Activated T-cell treated with anti-CD3 and anti-CD28 coated beads, Interleukin-2, amount 50 U/mL, for 1 hour (primary cell): ENCODE data around the gene DDHD1.

Experiments used
- DNase-seq: peaks from one replicate; pipeline ENCODE4 v3.0.0-alpha.2; 2020

Gene DDHD1

DNA sequence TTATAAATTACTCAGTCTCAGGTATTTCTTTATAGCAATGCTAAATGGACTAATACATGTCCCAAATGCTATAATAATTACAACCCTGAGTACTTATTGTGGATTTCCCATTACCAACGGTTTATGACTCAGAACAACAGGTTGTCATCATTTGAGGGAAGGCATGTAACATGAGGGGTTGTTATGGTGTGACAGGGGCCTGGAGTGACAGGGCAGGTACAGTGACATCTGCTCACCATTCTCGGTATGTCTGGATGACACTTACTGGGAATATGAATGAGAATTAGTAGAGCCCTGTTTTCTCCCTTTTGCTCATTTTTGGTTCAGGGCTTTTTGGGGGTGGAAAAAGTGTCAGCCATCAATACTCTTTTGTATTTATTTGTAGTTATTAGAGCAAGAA, 166.1 kb downstream of the DDHD1 start:
- no peak for DNase-seq
